ENCODE measurements around the gene GLOD4.
"Not testable (repeated sequence)": the region's sequence is repeated elsewhere in the genome, so short reads cannot be mapped to it uniquely, and the experiment has no call there.

The GLOD4 gene

GRCh38 chr17:812638-813204 is 30.6 kb upstream of the GLOD4 start:
- no peak overlapping the region for H3K27ac ChIP-seq (ENCODE audit: low read length)
- no peak overlapping the region for H3K4me3 ChIP-seq (ENCODE audit: low read depth in 1 of 2, low read length in 2 of 2)
- peaks cover 5 to 41% of the 10 kb centered on the region in 2 donors for H3K36me3 ChIP-seq (ENCODE audit: control insufficient read depth in 1 of 2, insufficient read depth in 2 of 2, low read length in 2 of 2)
- no peaks in the 10 kb centered on the region for H3K4me1 ChIP-seq (ENCODE audit: control insufficient read depth in 1 of 2, insufficient read depth in 2 of 2, low read length in 2 of 2)
- H3K9me3 ChIP-seq (ENCODE audit: control insufficient read depth in 1 of 2, low read length in 2 of 2), result no peaks in the 10 kb centered on the region
- H3K27me3 ChIP-seq (ENCODE audit: low read depth, low read length), result no peaks in the 10 kb centered on the region

GRCh38 chr17:811051-811784 is 29.1 kb upstream of the GLOD4 start:
- Histone ChIP-seq H3K27me3 (ENCODE audit: low read depth, low read length) (no peaks in the 10 kb centered on the region), H3K36me3 (ENCODE audit: control insufficient read depth in 1 of 2, insufficient read depth in 2 of 2, low read length in 2 of 2) (peaks cover 0 to 37% of the 10 kb centered on the region in 2 donors), H3K4me3 (ENCODE audit: low read depth in 1 of 2, low read length in 2 of 2) (no peak overlapping the region), H3K9me3 (ENCODE audit: control insufficient read depth in 1 of 2, low read length in 2 of 2) (no peaks in the 10 kb centered on the region), H3K27ac (ENCODE audit: low read length) (no peak overlapping the region), H3K4me1 (ENCODE audit: control insufficient read depth in 1 of 2, insufficient read depth in 2 of 2, low read length in 2 of 2) (no peaks in the 10 kb centered on the region)

- no peak overlapping the region for H3K4me3 ChIP-seq (ENCODE audit: low read depth in 1 of 2, low read length in 2 of 2)
- H3K4me1 ChIP-seq (ENCODE audit: control insufficient read depth in 1 of 2, insufficient read depth in 2 of 2, low read length in 2 of 2), result no peaks in the 10 kb centered on the region
- H3K27ac ChIP-seq (ENCODE audit: low read length), result no peak overlapping the region
- no peaks in the 10 kb centered on the region for H3K27me3 ChIP-seq (ENCODE audit: low read depth, low read length)
- H3K36me3 ChIP-seq (ENCODE audit: control insufficient read depth in 1 of 2, insufficient read depth in 2 of 2, low read length in 2 of 2), result peaks cover 0 to 24% of the 10 kb centered on the region in 2 donors
- no peaks in the 10 kb centered on the region for H3K9me3 ChIP-seq (ENCODE audit: control insufficient read depth in 1 of 2, low read length in 2 of 2)
Measured at GRCh38 chr17:807523-808294, 25.6 kb upstream of the GLOD4 start.

GRCh38 chr17:806781-807522 is 24.9 kb upstream of the GLOD4 start:
- no peaks in the 10 kb centered on the region for H3K4me1 ChIP-seq (ENCODE audit: control insufficient read depth in 1 of 2, insufficient read depth in 2 of 2, low read length in 2 of 2)
- no peaks in the 10 kb centered on the region for H3K9me3 ChIP-seq (ENCODE audit: control insufficient read depth in 1 of 2, low read length in 2 of 2)
- no peak overlapping the region for H3K27ac ChIP-seq (ENCODE audit: low read length)
- no peaks in the 10 kb centered on the region for H3K27me3 ChIP-seq (ENCODE audit: low read depth, low read length)
- no peak overlapping the region for H3K4me3 ChIP-seq (ENCODE audit: low read depth in 1 of 2, low read length in 2 of 2)
- peaks cover 0 to 24% of the 10 kb centered on the region in 2 donors for H3K36me3 ChIP-seq (ENCODE audit: control insufficient read depth in 1 of 2, insufficient read depth in 2 of 2, low read length in 2 of 2)

- H3K36me3 ChIP-seq (ENCODE audit: control insufficient read depth in 1 of 2, insufficient read depth in 2 of 2, low read length in 2 of 2), result peaks cover 0 to 24% of the 10 kb centered on the region in 2 donors
- no peaks in the 10 kb centered on the region for H3K9me3 ChIP-seq (ENCODE audit: control insufficient read depth in 1 of 2, low read length in 2 of 2)
- H3K4me3 ChIP-seq (ENCODE audit: low read depth in 1 of 2, low read length in 2 of 2), result no peak overlapping the region
- no peaks in the 10 kb centered on the region for H3K4me1 ChIP-seq (ENCODE audit: control insufficient read depth in 1 of 2, insufficient read depth in 2 of 2, low read length in 2 of 2)
- no peak overlapping the region for H3K27ac ChIP-seq (ENCODE audit: low read length)
- no peaks in the 10 kb centered on the region for H3K27me3 ChIP-seq (ENCODE audit: low read depth, low read length)
Measured at GRCh38 chr17:806346-806745, 24.3 kb upstream of the GLOD4 start.

GRCh38 chr17:805886-806285 is 23.8 kb upstream of the GLOD4 start:
- not testable (repeated sequence) for H3K4me3 ChIP-seq (ENCODE audit: low read depth in 1 of 2, low read length in 2 of 2); H3K4me1 ChIP-seq (ENCODE audit: control insufficient read depth in 1 of 2, insufficient read depth in 2 of 2, low read length in 2 of 2); H3K9me3 ChIP-seq (ENCODE audit: control insufficient read depth in 1 of 2, low read length in 2 of 2); H3K27me3 ChIP-seq (ENCODE audit: low read depth, low read length); H3K27ac ChIP-seq (ENCODE audit: low read length)
- peaks cover 0 to 25% of the 10 kb centered on the region in 2 donors for H3K36me3 ChIP-seq (ENCODE audit: control insufficient read depth in 1 of 2, insufficient read depth in 2 of 2, low read length in 2 of 2)

GRCh38 chr17:804541-805435 is 22.7 kb upstream of the GLOD4 start:
- H3K27me3 ChIP-seq (ENCODE audit: low read depth, low read length), result no peaks in the 10 kb centered on the region
- H3K36me3 ChIP-seq (ENCODE audit: control insufficient read depth in 1 of 2, insufficient read depth in 2 of 2, low read length in 2 of 2), result peaks cover 0 to 36% of the 10 kb centered on the region in 2 donors
- no peak overlapping the region for H3K4me3 ChIP-seq (ENCODE audit: low read depth in 1 of 2, low read length in 2 of 2)
- no peak overlapping the region for H3K27ac ChIP-seq (ENCODE audit: low read length)
- H3K4me1 ChIP-seq (ENCODE audit: control insufficient read depth in 1 of 2, insufficient read depth in 2 of 2, low read length in 2 of 2), result no peaks in the 10 kb centered on the region
- H3K9me3 ChIP-seq (ENCODE audit: control insufficient read depth in 1 of 2, low read length in 2 of 2), result no peaks in the 10 kb centered on the region

- Histone ChIP-seq H3K27me3 (ENCODE audit: low read depth, low read length) (no peaks in the 10 kb centered on the region), H3K27ac (ENCODE audit: low read length) (no peak overlapping the region), H3K9me3 (ENCODE audit: control insufficient read depth in 1 of 2, low read length in 2 of 2) (no peaks in the 10 kb centered on the region), H3K4me1 (ENCODE audit: control insufficient read depth in 1 of 2, insufficient read depth in 2 of 2, low read length in 2 of 2) (no peaks in the 10 kb centered on the region), H3K4me3 (ENCODE audit: low read depth in 1 of 2, low read length in 2 of 2) (no peak overlapping the region), H3K36me3 (ENCODE audit: control insufficient read depth in 1 of 2, insufficient read depth in 2 of 2, low read length in 2 of 2) (peaks cover 0 to 41% of the 10 kb centered on the region in 2 donors)
Measured at GRCh38 chr17:802901-803881, 21.1 kb upstream of the GLOD4 start.

- H3K36me3 ChIP-seq (ENCODE audit: control insufficient read depth in 1 of 2, insufficient read depth in 2 of 2, low read length in 2 of 2), result peaks cover 0 to 38% of the 10 kb centered on the region in 2 donors
- no peak overlapping the region for H3K4me3 ChIP-seq (ENCODE audit: low read depth in 1 of 2, low read length in 2 of 2)
- no peaks in the 10 kb centered on the region for H3K4me1 ChIP-seq (ENCODE audit: control insufficient read depth in 1 of 2, insufficient read depth in 2 of 2, low read length in 2 of 2)
- no peaks in the 10 kb centered on the region for H3K9me3 ChIP-seq (ENCODE audit: control insufficient read depth in 1 of 2, low read length in 2 of 2)
- no peaks in the 10 kb centered on the region for H3K27me3 ChIP-seq (ENCODE audit: low read depth, low read length)
- no peak overlapping the region for H3K27ac ChIP-seq (ENCODE audit: low read length)
Measured at GRCh38 chr17:802481-802880, 20.4 kb upstream of the GLOD4 start.

GRCh38 chr17:801660-802059 is 19.6 kb upstream of the GLOD4 start:
- Histone ChIP-seq H3K27me3 (ENCODE audit: low read depth, low read length) (no peaks in the 10 kb centered on the region), H3K9me3 (ENCODE audit: control insufficient read depth in 1 of 2, low read length in 2 of 2) (no peaks in the 10 kb centered on the region), H3K4me3 (ENCODE audit: low read depth in 1 of 2, low read length in 2 of 2) (no peak overlapping the region), H3K27ac (ENCODE audit: low read length) (no peak overlapping the region), H3K36me3 (ENCODE audit: control insufficient read depth in 1 of 2, insufficient read depth in 2 of 2, low read length in 2 of 2) (peaks cover 0 to 34% of the 10 kb centered on the region in 2 donors), H3K4me1 (ENCODE audit: control insufficient read depth in 1 of 2, insufficient read depth in 2 of 2, low read length in 2 of 2) (no peaks in the 10 kb centered on the region)

Data from muscle layer of duodenum (tissue), 2 donors.